SK-MEL-5 (cell line): ENCODE data around the gene TMTC2. TPM values are rescaled to one million over a fixed set of nuclear protein-coding genes. Genes with fewer than 3 reads are reported as not detected.

Experiments used
- DNase-seq: peaks from one replicate; pipeline ENCODE4 v3.0.0-alpha.2; 2016; ENCODE audit warnings: low read depth, low spot score
- in situ Hi-C: cut with HindIII; loops from 2 replicates; pipeline ENCODE4 v1.10.0; 2016; ENCODE audit warnings: low sequenced_read_pairs, high pct_unique_total_duplicates, low pct_unique_long_range_greater_than_20kb
- total RNA-seq: library from RNA; depleted of rRNA; stranded (reverse); fragments of >200 nt; shearing (Covaris generic); gene quantifications from 2 replicates; pipeline ENCODE4 v1.2.3, GENCODE V29; 2014

TMTC2 gene
- total RNA-seq, 1 experiment from 2014 or later, result 17.8 TPM

DNA sequence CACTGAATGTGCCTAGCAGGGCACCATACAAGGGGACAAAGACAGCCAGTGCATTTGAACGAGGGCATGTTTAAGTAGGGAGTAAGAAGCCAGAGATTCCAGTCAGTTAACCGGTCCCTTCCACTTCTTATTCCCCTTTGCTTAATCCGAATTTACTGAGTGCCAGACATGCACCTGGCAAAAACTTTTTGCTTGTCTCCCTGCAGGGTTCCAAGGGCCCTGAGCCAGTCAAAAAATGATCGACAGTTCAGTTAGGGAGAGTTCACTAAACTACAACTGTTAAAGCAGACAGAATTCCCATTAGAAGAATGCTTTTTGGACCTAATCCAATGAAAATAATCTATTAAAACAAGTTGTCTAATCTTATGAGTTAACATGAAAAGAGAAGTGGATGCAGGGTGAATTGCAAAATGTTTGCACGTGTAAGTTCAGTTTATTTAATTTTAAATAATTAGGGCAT lies 193.8 kb downstream of the TMTC2 start:
- in situ Hi-C loops, result no loop called here
- DNase-seq, result no peak

DNA sequence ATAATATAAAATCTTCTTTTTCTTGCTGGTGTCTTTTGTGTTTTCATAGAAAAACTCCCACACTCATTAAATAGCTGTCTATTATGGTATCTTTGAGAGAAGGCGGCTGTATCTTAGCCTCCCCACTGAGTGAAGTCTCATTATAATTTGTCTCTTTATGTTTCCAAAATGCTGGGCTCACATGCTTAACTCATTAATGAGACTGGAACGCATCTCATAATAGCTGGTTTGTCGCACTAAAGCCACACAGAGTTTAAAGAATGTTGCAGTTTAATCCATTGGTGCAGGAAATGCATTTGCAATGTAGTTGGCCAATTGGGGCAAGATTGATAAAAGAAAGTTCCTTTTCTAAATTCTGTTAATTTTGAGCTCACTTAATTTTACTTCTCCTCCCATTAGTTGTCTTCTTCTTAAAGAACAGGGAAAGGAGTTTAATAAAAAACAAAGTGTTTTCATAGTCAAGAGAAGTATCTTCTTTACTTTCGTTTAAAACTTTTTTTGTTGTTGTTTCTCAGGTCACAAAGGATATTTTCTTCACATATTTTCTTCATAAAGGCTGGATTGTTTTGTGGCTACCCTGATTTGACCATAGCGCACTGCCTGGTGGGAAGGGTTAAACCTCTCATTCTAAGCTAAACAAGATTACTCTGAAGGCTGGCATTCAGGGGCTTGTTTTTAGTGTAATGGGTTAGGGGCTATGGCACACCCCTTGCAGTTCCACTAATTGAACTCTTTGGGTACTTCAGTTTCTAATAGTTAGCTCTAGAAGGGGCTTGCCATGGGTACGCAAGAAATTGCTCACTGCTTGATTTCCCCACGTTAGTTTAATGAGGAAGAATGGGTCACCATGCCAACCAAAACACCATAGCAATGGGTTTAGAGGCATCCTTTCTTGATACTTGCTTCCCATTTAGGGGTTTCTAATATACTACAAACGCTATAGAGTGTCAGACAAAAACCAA lies 197.0 kb downstream of the TMTC2 start:
- DNase-seq, result peak; percentile 86
- in situ Hi-C loops, result no loop called here

DNA sequence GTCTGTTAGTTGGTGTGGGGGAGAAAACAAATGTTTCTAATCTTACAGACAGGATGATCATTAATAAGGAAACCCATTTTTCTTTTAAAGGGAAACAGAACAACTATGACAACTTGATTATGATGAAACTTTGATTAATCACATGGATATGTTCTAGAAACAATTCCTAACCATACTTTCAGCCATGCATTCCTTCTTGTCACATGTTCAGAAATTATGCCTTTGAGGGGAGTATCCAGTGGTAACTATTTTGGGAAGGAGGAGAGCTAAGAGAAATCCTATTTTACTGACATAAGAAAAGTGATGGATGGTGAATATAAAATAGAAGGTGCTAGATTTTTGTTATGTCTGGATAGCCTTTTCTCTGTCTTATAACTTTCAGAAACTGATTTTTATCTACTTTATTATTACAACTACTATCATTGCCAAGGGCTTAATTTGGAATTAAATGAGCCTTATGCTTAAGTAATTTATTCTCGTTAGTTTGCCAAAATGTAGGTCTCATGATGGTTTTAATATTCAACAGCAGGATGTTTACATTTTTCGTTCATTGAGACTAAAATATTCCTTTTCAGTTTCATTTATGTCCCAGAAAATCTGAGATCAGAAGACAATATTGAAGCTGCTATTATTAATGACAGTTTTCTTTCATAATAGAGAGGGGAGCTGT lies 200.1 kb downstream of the TMTC2 start:
- DNase-seq, result peak; percentile 25
- in situ Hi-C loops, result no loop called here

DNA sequence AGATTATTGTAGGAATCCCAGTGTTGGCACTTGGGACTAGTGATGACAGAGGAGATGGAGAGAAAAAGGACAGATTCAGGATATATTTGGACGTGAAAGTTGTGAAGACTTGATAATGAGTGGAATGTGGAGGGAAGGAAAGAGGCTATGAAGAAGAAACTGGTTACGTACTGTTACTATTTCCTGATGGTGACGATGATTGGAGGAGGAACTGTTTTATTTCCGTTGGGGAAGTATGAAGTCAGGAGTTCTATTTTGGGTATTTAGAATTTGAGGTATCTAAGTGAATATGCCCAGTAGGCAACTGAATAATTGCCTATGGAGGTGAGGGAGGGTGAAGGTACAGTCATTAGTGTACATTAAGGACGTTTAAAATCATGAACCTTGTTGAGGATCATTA lies 207.2 kb downstream of the TMTC2 start:
- in situ Hi-C loops, result no loop called here
- DNase-seq, result no peak

DNA sequence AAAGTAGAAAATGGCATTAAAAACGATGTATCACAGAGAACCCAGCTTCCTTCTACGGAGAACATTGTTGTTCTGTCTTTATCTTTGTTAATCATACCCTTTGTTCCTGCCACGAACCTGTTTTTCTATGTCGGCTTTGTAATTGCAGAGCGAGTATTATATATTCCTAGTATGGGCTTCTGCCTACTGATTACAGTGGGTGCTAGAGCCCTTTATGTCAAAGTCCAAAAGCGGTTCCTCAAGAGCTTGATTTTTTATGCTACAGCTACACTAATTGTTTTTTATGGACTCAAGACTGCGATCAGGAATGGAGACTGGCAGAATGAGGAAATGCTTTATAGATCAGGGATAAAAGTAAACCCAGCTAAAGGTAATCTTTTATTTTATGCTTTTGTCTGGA lies 209.6 kb downstream of the TMTC2 start:
- in situ Hi-C loops, result no loop called here
- no peak for DNase-seq

DNA sequence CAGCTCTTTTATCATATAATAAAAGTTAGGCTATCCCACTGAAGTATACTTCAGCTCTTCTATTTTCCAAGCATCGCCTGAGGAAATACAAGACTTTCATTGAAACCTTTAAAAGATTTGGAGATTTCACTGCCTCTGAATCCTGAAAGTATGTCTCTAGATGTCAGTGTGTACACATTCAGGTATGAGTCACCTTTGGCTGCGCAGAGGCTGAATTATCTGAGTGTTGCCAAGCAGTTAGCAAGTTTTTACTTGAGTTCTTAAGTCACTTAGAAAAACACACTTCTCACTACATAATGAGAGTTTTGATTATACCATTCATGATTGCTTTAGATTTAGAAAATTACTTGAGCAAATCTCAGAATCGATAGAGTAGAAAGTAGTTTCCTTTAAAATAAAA lies 210.3 kb downstream of the TMTC2 start:
- in situ Hi-C loops, result no loop called here

DNA sequence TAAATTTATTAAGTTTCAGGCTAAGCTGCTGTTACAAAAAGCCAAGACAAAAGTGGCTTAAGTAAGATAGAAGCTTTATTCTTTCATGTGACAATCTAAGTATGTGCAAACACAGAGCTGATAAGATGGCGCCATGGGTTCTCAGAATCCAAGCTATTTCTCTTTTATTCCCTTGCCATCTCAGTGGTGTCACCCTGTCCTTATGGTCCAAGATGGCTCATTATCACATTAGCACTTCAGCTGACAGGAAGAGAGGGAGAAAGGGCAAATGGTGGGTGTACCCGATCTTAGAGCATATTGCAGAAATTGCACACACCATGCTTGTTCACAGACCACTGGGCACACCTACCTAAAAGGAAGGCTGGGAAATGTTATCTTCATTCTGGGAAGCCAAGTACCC lies 211.7 kb downstream of the TMTC2 start:
- no peak for DNase-seq
- in situ Hi-C loops, result no loop called here

More for the DNA sequence above, 210.3 kb downstream of the TMTC2 start:
- DNase-seq, result no peak

DNA sequence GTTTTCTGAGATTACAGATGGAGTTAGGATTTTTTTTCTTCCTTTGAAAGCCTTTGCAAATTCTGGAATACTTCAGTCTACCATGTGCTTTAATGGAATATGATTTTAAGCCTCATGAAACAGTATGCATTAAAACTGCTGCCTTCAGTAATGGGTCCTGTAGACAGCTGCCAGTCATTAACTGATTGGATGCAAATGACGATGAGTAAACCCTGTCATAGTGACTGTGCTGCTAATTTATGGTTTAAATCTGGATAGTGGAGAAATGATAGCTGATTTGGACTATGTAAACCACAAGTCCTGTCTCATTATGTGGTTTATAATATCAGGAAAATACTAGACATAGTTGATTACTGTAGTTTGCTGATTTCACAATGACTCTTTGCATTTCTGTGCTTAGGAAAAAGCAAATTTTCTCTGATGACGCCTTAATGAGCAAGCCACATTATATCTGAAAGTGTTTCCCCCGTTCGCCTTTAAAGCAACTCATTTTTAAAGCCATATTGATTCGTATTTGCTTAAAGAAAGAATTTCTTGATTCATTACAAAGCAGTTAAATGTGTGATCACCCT lies 217.6 kb downstream of the TMTC2 start:
- in situ Hi-C loops, result no loop called here
- DNase-seq, result no peak

DNA sequence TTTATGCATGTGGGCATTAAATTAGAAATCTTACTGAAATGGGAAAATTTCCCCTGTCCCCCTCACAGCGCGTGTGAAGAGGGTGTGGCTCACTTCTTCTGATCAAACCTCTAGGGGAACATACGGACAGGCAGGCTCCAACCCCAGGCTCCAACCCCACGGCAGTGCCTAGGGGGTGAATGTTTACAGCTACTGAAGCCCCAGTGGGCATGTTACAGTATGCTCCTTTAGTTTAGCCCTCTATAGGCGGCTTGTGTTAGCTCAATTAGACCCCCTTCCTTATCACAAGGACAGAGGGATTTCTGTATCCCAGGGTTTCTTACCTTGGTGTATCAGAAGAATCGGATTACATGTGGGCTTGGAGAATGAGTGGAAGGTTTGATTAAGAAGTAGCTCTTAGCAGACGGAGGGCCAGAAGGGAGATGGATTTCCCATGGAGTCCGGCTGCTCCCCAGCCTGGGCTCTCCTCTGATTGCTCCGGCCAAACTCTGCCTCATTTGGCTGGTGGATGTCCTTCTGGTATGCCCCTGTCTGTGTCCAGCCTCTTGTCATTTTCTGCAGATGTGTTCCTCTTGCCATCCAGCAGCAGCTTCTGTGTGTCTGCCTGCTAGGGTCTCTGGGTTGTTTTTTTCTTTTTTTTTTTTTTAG lies 223.7 kb downstream of the TMTC2 start:
- in situ Hi-C loops, result no loop called here
- no peak for DNase-seq

DNA sequence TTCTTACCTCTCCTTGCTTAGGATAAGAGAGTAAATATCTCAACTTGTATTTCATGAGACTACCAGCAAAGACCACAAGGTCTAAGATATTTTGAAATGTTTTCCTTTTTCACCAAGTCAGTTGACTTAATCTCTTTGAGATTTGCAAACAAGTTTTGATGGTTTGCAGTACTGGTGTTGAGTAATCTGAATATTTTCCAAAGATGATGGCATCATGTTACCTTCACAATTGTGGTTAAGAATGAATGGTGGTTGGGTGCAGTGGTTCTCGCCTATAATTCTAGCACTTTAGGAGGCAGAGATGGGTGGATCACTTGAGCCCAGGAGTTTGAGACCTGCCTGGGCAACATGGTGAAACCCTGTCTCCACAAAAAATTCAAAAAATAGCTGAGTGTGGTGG lies 225.7 kb downstream of the TMTC2 start:
- DNase-seq, result no peak
- in situ Hi-C loops, result no loop called here

DNA sequence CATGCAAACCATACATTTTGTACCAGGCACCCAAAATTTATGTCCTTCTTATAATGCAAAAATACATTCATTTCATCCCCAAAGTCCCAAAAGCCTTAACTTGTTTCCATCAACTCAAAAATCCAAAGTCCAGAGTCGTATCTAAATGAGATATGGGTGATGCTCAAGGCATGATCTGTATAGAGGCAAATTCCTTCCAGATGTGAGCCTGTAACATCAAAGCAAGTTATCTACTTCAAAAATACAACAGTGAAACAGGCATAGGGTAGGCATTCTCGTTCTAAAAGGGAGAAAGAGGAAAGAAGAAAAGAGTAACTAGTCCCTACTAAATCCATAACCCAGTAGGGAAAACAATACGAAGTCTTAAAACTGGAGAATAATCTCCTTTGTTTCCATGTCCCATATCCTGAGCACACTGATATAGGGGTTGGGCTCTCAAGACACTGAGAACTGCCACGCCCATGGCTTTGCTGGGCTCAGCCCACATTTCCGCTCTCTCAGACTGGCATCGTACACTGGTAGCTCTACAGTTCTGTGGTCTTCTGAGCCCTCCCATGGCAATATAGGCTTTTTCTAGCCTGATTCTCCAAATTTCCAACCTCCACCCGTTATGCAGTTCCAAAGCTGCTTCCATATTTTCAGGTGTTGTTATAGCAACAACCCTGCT lies 232.8 kb downstream of the TMTC2 start:
- DNase-seq, result peak; percentile 87
- in situ Hi-C loops, result no loop called here

DNA sequence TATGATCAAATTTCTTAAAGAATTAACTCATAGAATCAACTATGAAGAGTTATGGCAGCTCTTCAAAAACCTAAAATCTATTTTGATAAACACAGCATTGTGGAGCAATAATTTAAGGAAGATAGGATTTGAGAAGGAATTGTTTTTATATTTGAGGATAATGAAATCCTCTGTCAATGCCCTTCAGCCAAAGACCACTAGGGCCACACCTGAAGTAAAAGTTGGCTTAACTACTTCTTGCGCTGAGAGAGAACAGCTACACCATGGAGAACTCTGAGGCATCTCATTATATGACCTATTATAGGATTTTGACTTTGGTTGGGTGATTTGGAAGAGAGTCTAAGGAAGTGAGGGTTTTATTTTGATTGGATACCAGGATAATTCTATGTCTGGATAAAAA lies 237.2 kb downstream of the TMTC2 start:
- in situ Hi-C loops, result no loop called here

DNA sequence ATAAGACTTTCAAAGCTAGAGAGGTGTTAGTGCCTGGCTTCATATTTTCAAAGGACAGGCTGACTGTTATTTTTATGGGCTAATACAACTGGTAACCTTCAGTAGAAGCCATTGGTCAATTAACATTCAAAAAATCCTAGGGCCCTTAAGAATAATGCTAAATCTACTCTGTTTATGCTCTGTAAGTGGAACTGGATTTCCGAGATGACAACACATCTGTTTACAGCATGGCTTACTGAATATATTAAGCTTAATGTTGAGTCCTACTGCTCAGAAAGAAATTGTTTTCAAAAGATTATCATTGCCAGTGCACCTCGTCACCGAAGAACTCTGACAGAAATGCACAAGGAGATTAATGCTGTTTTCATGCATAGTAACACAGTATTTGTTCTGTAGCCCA lies 239.9 kb downstream of the TMTC2 start:
- no peak for DNase-seq
- in situ Hi-C loops, result no loop called here

More for the DNA sequence above, 237.2 kb downstream of the TMTC2 start:
- no peak for DNase-seq

DNA sequence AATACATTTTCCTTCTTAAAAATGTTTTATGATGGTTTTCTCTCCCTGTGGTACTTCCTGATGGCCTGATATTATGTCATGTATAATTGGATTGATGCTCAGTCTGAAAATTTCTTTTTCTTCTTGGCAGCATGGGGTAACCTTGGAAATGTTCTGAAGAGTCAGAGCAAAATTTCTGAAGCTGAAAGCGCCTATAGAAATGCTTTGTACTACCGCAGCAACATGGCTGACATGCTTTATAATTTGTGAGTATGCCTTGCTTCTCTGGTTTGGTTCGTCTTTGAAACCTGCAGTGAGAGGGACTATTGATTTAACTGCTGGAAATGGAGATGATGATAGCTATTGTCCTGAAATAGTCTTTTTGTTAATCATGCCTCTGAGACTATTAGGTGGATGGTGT lies 243.6 kb downstream of the TMTC2 start:
- in situ Hi-C loops, result no loop called here
- DNase-seq, result no peak

DNA sequence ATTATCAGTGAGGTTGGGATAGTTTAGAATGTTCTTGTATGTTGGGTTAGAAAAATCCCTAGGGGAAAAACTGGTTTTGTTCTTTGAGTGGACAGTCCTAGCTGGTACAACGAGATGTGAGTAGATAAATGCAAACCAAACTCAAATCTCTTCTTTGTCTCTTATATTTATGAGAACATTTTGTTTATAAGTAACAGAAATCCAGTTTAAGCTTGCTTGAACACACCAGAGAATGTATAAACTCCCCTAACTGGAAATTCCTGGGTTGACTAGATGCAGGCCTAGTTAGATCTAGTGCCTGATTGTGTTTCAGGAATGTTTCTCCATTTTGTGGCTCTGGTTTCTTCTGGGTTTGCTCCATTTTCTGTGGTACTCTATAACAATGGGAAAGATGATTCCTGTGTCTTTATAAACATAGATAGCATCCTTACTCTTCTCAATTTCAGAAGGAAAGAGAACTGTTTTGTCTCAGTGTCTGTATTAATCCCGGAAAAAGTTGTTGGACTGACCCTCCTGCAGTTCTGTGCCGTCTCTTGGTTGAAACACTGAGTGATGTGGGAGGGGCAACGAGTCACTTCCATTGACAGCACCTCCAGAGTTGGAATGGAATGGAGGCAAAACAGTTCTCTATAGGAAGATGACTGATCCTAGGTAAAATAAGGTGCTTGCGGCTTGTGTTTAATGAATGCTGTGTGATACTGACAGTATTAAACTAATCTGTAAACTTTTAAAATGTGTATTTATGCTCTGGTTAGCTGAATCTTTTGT lies 244.8 kb downstream of the TMTC2 start:
- in situ Hi-C loops, result no loop called here

DNA sequence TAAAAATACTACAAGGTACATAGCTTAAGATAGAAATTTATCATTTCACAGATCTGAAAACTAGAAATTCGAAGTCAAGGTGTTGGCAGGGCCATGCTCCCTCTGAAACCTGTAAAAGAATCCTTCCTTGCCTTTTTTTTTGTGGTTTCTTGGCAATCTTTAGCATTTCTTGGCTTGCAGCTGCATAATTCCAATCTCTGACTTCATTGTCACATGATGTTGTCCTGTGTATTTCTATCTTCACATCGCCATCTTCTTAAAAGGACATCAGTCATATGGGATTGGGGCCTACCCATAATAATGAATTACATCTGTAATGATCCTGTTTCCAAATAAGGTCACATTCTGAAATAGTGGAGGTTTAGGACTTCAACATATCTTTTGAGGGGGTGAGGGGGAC lies 250.4 kb downstream of the TMTC2 start:
- in situ Hi-C loops, result no loop called here
- peak; percentile 18 for DNase-seq

More for the DNA sequence above, 244.8 kb downstream of the TMTC2 start:
- no peak for DNase-seq

DNA sequence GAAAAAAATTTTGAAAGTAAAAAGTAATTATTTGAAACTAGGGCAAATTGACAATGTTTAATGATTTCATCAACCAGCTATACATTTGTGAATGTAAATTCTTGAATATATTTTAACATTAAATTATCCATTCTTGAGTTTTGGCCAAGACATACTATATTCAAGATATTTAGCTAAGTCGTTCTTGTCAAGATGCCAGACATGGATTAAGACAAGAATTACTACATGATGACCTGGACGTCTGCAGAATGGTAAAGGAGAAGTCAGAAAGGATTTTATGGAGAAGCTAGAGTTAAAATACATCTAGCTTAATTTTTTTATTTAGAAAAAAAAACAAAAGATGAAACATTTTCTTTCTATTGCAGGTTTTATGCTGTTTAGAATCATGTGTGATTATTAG lies 255.8 kb downstream of the TMTC2 start:
- in situ Hi-C loops, result no loop called here

More for the DNA sequence above, 255.8 kb downstream of the TMTC2 start:
- no peak for DNase-seq
